ENCODE measurements around the gene SLC6A17. TPM values are rescaled to one million over a fixed set of nuclear protein-coding genes. Genes with fewer than 3 reads are reported as not detected.

Gene SLC6A17
- total RNA-seq, 2 experiments from 2014 or later: 0.05 to 0.18 TPM

DNA sequence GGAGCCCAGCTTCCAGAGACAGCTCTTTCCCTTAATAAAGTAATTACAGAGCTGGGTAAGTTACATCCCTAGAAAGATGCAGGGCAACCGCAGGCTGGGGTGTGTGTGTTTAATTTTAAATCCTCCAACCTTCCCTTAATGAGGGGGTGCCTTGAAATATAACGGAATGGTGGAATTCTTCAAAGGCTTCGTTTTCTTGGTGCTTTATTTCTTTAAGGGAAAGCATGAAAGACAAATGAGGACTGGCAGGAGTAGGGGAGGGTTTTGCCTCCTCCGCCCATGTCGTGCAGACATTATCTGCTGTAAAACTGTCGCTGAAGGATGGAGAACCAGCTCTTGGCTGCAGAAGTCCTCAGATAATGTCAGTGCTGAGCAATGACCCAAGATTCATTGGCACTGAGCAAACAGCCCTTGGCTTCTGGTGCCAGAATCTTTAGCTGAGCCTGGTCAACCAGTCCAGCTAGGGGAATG, 15.5 kb downstream of the SLC6A17 start:
- intact Hi-C loops (cut with micrococcal nuclease): no loop called here
- Mint-ChIP-seq H3K27ac (no peak overlapping the region), H3K27me3 (no peaks in the 10 kb centered on the region), H3K36me3 (ENCODE audit: low read depth) (no peaks in the 10 kb centered on the region), H3K4me1 (ENCODE audit: low read depth) (no peaks in the 10 kb centered on the region), H3K4me3 (no peak overlapping the region), H3K9me3 (no peaks in the 10 kb centered on the region)
- ATAC-seq (no peak), DNase-seq (no peak)
- TF ChIP-seq, protein P1, sequence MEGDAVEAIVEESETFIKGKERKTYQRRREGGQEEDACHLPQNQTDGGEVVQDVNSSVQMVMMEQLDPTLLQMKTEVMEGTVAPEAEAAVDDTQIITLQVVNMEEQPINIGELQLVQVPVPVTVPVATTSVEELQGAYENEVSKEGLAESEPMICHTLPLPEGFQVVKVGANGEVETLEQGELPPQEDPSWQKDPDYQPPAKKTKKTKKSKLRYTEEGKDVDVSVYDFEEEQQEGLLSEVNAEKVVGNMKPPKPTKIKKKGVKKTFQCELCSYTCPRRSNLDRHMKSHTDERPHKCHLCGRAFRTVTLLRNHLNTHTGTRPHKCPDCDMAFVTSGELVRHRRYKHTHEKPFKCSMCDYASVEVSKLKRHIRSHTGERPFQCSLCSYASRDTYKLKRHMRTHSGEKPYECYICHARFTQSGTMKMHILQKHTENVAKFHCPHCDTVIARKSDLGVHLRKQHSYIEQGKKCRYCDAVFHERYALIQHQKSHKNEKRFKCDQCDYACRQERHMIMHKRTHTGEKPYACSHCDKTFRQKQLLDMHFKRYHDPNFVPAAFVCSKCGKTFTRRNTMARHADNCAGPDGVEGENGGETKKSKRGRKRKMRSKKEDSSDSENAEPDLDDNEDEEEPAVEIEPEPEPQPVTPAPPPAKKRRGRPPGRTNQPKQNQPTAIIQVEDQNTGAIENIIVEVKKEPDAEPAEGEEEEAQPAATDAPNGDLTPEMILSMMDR (IDR thresholded peaks at IDR 0.05): no peak
- ChIA-PET CTCF (no interaction called here), POLR2A (interaction anchor here (0.6 kb wide), 1 partner anchor 130 kb away, joined by 3 read pairs; no protein-coding TSS in a partner anchor)

DNA sequence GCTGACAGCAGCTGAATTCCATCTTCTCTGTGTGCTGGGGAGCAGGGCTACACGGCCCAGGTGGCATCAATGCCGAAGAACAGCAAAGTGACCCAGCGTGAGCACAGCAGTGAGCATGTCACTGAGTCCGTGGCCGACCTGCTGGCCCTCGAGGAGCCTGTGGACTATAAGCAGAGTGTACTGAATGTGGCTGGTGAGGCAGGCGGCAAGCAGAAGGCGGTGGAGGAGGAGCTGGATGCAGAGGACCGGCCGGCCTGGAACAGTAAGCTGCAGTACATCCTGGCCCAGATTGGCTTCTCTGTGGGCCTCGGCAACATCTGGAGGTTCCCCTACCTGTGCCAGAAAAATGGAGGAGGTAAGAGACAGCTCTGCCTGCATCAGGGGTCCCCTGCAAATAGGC, 16.6 kb downstream of the SLC6A17 start:
- H3K27me3 Mint-ChIP-seq: peaks cover 2% of the 10 kb centered on the region
- no peaks in the 10 kb centered on the region for H3K4me1 Mint-ChIP-seq (ENCODE audit: low read depth)
- no peaks in the 10 kb centered on the region for H3K36me3 Mint-ChIP-seq (ENCODE audit: low read depth)
- no peak overlapping the region for H3K27ac Mint-ChIP-seq
- POLR2A ChIA-PET: no interaction called here
- H3K9me3 Mint-ChIP-seq: no peaks in the 10 kb centered on the region
- intact Hi-C loops (cut with micrococcal nuclease): no loop called here
- TF ChIP-seq, protein P1 (IDR thresholded peaks at IDR 0.05): no peak
- CTCF ChIA-PET: interaction anchor here (0.8 to 2.2 kb wide), 6 partner anchors 10 to 329 kb away, joined by 3 to 8 read pairs (median 3); no protein-coding TSS in a partner anchor
- no peak for ATAC-seq
- no peak overlapping the region for H3K4me3 Mint-ChIP-seq
- no peak for DNase-seq

DNA sequence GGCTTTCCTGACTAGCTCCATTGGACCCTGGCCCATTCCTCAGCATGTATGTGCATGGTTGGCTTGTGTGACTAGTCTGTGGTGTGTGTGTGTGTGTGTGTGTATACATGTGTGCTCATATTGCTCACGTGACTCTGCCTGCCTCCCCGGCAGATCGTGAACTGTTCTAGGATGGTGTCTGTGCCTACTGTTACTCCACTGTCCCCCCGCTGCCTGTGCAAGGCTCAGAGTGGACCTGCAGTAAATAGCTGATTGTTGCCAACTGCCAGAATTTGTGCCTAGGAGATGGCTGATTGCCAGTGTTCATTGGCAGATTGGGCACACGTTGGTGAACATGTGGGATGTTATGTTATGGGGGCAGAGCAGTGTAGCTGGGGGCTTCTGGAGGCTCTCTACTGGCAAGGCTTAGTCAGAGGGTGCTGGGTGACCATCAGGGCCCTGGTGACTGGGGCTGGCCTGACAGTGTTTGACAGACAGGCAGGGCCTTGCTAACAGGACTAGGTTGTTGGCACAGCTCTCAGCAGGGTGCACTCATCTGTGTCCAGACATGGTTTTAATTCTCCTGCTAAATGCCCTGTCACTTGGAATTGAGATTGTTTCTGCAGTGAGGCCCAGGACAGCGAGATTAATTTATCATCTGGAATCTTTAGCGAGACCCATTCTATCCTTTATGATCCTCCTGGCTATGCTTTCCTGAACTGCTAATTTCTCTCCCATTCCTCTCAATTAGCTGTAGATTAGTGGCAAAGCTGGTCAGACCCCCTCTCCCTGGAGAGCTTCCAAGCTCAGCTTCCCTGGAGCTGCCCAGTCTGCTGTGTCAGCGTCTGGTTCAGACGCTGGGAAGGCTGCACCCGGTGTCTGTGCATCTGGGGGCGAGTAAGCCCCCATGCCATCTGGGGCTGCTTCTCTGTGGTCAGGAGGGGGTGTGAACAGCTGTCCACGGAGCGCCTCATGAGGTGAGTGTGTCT, 20.8 kb downstream of the SLC6A17 start:
- ChIA-PET CTCF (interaction anchor here (1.0 to 1.8 kb wide), 2 partner anchors 83 to 325 kb away, joined by 3 read pairs; no protein-coding TSS in a partner anchor), POLR2A (no interaction called here)
- Mint-ChIP-seq H3K9me3 (no peaks in the 10 kb centered on the region), H3K4me1 (ENCODE audit: low read depth) (no peaks in the 10 kb centered on the region), H3K36me3 (ENCODE audit: low read depth) (no peaks in the 10 kb centered on the region), H3K27me3 (peaks cover 2% of the 10 kb centered on the region), H3K27ac (no peak overlapping the region), H3K4me3 (no peak overlapping the region)
- no peak for DNase-seq
- intact Hi-C loops (cut with micrococcal nuclease): no loop called here
- ATAC-seq: no peak
- TF ChIP-seq, protein P1 (IDR thresholded peaks at IDR 0.05): no peak

DNA sequence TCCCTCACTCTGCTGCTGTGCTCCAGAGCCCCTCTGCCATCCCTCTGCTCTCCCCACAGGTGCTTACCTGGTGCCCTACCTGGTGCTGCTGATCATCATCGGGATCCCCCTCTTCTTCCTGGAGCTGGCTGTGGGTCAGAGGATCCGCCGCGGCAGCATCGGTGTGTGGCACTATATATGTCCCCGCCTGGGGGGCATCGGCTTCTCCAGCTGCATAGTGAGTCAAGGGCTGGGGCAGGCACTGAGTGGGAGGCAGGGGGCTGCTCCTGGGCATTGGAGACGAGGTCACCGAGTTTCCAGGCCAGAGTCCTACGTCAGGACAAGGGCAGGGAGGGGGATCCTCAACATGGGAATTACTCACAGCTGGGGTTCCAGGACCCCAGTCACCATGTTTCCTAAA, 21.7 kb downstream of the SLC6A17 start:
- intact Hi-C loops (cut with micrococcal nuclease): no loop called here
- no peaks in the 10 kb centered on the region for H3K36me3 Mint-ChIP-seq (ENCODE audit: low read depth)
- POLR2A ChIA-PET: interaction anchor here (1.0 kb wide), 1 partner anchor 43 kb away, joined by 3 read pairs; no protein-coding TSS in a partner anchor
- TF ChIP-seq, protein P1 (IDR thresholded peaks at IDR 0.05): no peak
- peaks cover 7% of the 10 kb centered on the region for H3K27me3 Mint-ChIP-seq
- no peaks in the 10 kb centered on the region for H3K4me1 Mint-ChIP-seq (ENCODE audit: low read depth)
- no peak overlapping the region for H3K27ac Mint-ChIP-seq
- ATAC-seq: no peak
- no peak for DNase-seq
- H3K9me3 Mint-ChIP-seq: no peaks in the 10 kb centered on the region
- CTCF ChIA-PET: interaction anchor here (0.7 kb wide), 1 partner anchor 289 kb away, joined by 3 read pairs; no protein-coding TSS in a partner anchor
- H3K4me3 Mint-ChIP-seq: no peak overlapping the region

All from activated CD8-positive, alpha-beta T cell treated with anti-CD3 and anti-CD28 coated beads for 36 hours (primary cell).